Measurements from ENCODE around the gene GRIA1. TPM values are rescaled to one million over a fixed set of nuclear protein-coding genes. Genes with fewer than 3 reads are reported as not detected.

Gene GRIA1
- total RNA-seq, 1 experiment from 2014 or later: not detected

- no peaks in the 10 kb centered on the region for H3K27me3 ChIP-seq (ENCODE audit: control insufficient read depth, insufficient read depth, low read length)
- no peak for TF ChIP-seq POLR2AphosphoS5 (IDR thresholded peaks at IDR 0.05; ENCODE audit: low read depth, low read length)
- TF ChIP-seq TCF7L2 (IDR thresholded peaks at IDR 0.05; ENCODE audit: low read depth, low read length): no peak
- TF ChIP-seq SIN3A (IDR thresholded peaks at IDR 0.05; ENCODE audit: borderline replicate concordance, insufficient read depth, low read depth, low read length): no peak
- H3K27ac ChIP-seq (ENCODE audit: low read length): no peak overlapping the region
- no peaks in the 10 kb centered on the region for H3K36me3 ChIP-seq (ENCODE audit: control insufficient read depth, insufficient read depth, low read length)
- ATAC-seq (no peak), DNase-seq (ENCODE audit: low read depth, low spot score) (no peak)
- H3K9me3 ChIP-seq (ENCODE audit: control insufficient read depth, insufficient read depth, low read depth, low read length): no peaks in the 10 kb centered on the region
- no peaks in the 10 kb centered on the region for H3K4me1 ChIP-seq (ENCODE audit: control insufficient read depth, insufficient read depth, low read length)
- intact Hi-C loops (cut with micrococcal nuclease; ENCODE audit: unreplicated experiment): no loop called here
- CTCF ChIA-PET: no interaction called here
- POLR2A ChIA-PET: no interaction called here
- no peak overlapping the region for H3K4me3 ChIP-seq (ENCODE audit: low read depth in 2 of 2, low read length in 2 of 2)
- no TSS peak for BruUV-seq (replicated peaks)
- in situ Hi-C loops (cut with HindIII; ENCODE audit: low pct_unique_long_range_greater_than_20kb, low sequenced_read_pairs): no loop called here
Measured at GRCh38 chr5:153511622-153512021, 21.2 kb downstream of the GRIA1 start.

GRCh38 chr5:153513156-153513555 lies 22.7 kb downstream of the GRIA1 start:
- H3K4me3 ChIP-seq (ENCODE audit: low read depth in 2 of 2, low read length in 2 of 2): no peak overlapping the region
- intact Hi-C loops (cut with micrococcal nuclease; ENCODE audit: unreplicated experiment): no loop called here
- ChIA-PET POLR2A (no interaction called here), CTCF (no interaction called here)
- H3K27ac ChIP-seq (ENCODE audit: low read length): no peak overlapping the region
- no TSS peak for BruUV-seq (replicated peaks)
- no peak for TF ChIP-seq SIN3A (IDR thresholded peaks at IDR 0.05; ENCODE audit: borderline replicate concordance, insufficient read depth, low read depth, low read length)
- no peak for TF ChIP-seq CTCF (IDR thresholded peaks at IDR 0.05)
- no peak for TF ChIP-seq TCF7L2 (IDR thresholded peaks at IDR 0.05; ENCODE audit: low read depth, low read length)
- TF ChIP-seq POLR2AphosphoS5 (IDR thresholded peaks at IDR 0.05; ENCODE audit: low read depth, low read length): no peak
- no peak for TF ChIP-seq REST (IDR thresholded peaks at IDR 0.05; ENCODE audit: insufficient read depth in 1 of 2, low read depth in 2 of 2, low read length in 1 of 2)
- H3K27me3 ChIP-seq (ENCODE audit: control insufficient read depth, insufficient read depth, low read length): no peaks in the 10 kb centered on the region
- H3K36me3 ChIP-seq (ENCODE audit: control insufficient read depth, insufficient read depth, low read length): no peaks in the 10 kb centered on the region
- no peaks in the 10 kb centered on the region for H3K9me3 ChIP-seq (ENCODE audit: control insufficient read depth, insufficient read depth, low read depth, low read length)
- no peak for DNase-seq (ENCODE audit: low read depth, low spot score)
- H3K4me1 ChIP-seq (ENCODE audit: control insufficient read depth, insufficient read depth, low read length): no peaks in the 10 kb centered on the region
- in situ Hi-C loops (cut with HindIII; ENCODE audit: low pct_unique_long_range_greater_than_20kb, low sequenced_read_pairs): no loop called here
- no peak for ATAC-seq

GRCh38 chr5:153515301-153515700 lies 24.8 kb downstream of the GRIA1 start:
- CTCF ChIA-PET: no interaction called here
- no TSS peak for BruUV-seq (replicated peaks)
- H3K4me3 ChIP-seq (ENCODE audit: low read depth in 2 of 2, low read length in 2 of 2): no peak overlapping the region
- in situ Hi-C loops (cut with HindIII; ENCODE audit: low pct_unique_long_range_greater_than_20kb, low sequenced_read_pairs): no loop called here
- H3K36me3 ChIP-seq (ENCODE audit: control insufficient read depth, insufficient read depth, low read length): no peaks in the 10 kb centered on the region
- POLR2A ChIA-PET: no interaction called here
- H3K9me3 ChIP-seq (ENCODE audit: control insufficient read depth, insufficient read depth, low read depth, low read length): no peaks in the 10 kb centered on the region
- no peak overlapping the region for H3K27ac ChIP-seq (ENCODE audit: low read length)
- no peaks in the 10 kb centered on the region for H3K4me1 ChIP-seq (ENCODE audit: control insufficient read depth, insufficient read depth, low read length)
- H3K27me3 ChIP-seq (ENCODE audit: control insufficient read depth, insufficient read depth, low read length): no peaks in the 10 kb centered on the region
- ATAC-seq (no peak), DNase-seq (ENCODE audit: low read depth, low spot score) (no peak)
- TF ChIP-seq CTCF (IDR thresholded peaks at IDR 0.05): no peak
- TF ChIP-seq SIN3A (IDR thresholded peaks at IDR 0.05; ENCODE audit: borderline replicate concordance, insufficient read depth, low read depth, low read length): no peak
- TF ChIP-seq TCF7L2 (IDR thresholded peaks at IDR 0.05; ENCODE audit: low read depth, low read length): no peak
- no peak for TF ChIP-seq REST (IDR thresholded peaks at IDR 0.05; ENCODE audit: insufficient read depth in 1 of 2, low read depth in 2 of 2, low read length in 1 of 2)
- no peak for TF ChIP-seq POLR2AphosphoS5 (IDR thresholded peaks at IDR 0.05; ENCODE audit: low read depth, low read length)
- intact Hi-C loops (cut with micrococcal nuclease; ENCODE audit: unreplicated experiment): no loop called here
